GM21447 (cell line): ENCODE results near the gene VEPH1.

Experiments
- ATAC-seq: cut with Tn5 transposase; IDR thresholded peaks from one replicate; pipeline ENCODE4 v1.9.1; 2021; ENCODE audit not compliant: unreplicated experiment

The VEPH1 gene

DNA sequence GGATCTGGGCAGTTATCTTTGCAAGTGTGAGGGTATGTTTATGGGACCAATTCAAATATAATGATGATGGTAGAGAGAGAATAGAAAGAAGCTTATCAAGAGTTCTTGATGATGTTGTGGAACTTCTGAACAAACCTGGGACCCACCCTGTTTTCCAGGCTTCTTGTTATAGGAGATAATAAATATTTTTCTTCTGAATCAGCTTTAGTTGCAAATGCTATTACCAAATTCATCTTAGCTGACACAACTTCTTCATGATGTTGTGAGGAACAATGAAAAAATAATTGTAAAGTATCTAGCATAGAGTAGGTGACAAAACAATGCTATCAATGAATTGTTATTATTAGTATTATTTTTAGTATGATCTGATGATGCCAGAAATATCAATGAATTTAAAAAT, 110.1 kb downstream of the VEPH1 start:
- no peak for ATAC-seq

DNA sequence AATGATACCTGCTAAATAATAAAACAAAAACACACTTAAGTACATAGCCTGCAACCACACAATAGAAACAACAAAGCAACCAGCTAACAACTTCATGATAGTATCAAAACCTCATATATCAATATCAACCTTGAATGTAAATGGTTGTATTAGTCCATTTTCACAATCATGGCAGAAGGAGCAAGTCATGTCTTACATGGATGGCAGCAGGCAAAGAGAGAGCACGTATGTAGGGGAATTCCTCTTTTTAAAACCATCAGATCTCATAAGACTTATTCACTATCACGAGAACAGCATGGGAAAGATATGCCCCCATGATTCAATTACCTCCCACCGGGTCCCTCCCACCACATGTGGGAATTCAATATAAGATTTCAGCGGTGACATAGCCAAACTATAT, 111.1 kb downstream of the VEPH1 start:
- ATAC-seq, result no peak

DNA sequence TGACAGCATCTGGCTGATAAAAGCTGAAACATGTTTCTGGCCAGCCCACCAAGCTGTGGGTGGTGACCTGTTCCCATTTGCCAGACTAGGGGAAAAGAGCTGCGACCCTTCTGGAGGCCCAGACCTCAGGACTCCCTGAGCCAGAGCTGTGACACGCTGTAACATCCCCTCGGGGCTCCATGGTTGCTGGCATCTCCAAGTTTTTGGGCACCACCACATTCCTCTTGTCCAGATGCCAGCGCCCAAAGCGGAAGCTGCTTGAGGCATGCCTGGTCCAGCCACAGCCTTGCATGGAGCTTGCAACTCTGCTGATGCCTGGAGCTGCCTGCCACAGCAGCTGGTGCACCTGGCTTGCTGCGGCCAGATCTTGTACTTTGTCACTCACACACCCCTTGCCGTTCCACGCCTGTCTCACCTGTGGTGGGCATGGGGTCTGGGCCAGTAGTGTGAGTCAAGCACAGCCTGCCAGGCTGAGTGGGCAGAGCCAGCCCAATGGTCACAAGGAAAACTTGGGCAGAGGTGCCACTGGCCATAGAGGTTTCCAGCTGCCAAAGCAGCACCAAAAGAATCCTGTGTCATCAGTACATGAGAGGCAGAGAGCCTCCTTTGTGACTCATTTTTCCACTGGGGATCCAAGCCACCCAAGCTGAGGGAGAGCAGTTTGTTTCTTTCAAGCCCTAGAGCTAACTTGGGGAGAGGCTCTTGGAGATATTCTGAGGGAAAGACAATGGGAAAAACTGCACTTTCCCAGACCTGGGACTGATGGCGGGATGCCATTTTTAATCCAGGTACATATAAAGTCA, 112.3 kb downstream of the VEPH1 start:
- ATAC-seq, result no peak

DNA sequence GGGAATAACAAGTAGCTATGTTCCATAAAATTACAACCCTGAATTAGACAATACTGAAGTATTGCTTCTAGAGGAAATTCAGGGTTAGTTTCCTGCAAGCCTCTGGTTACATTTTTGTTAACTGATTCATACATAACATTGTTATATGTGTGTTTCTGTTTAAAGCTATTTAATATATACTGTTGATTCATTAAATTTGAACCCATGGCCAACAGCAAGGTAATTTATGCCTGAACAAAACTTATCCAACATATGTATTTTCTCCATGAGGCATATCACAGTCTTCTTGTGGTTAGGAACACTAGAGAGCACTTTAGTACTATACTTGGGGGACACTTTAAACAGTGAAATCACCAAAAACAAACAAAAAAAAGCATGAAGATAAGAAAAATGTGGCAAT, 114.2 kb downstream of the VEPH1 start:
- no peak for ATAC-seq

DNA sequence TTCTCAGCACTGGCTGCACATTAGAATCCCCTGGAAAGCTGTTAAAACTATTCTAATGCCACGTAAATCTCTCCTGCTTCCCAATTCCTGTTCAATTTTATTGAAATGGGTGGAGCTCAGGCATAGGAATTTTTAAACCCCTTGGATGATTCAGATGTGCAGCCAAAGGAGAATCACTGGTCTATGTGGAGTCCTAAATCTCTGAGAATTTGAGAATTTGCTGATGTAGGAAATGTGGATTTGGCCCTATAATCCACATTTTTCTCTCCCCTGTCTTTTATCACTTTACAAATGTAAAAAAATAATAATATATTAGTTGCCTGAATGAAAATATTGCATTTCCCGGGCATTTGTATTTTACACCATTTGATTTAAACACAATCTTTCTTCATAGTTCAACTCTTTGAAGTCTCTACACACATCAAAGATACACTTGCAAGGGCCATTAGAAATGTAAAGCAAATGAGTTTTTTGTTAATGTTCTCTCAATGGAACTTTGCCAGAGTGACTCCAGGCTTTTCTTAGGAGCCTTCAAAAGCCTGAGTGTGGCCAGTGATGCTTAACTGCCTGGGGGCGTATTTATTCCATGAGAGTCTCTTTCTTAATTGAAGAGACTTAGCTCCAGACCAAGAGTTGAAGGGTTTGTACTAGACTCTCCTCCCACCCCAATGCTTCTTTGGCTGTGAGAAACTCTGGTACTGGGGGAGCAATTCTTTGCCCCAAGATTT, 115.3 kb downstream of the VEPH1 start:
- no peak for ATAC-seq

DNA sequence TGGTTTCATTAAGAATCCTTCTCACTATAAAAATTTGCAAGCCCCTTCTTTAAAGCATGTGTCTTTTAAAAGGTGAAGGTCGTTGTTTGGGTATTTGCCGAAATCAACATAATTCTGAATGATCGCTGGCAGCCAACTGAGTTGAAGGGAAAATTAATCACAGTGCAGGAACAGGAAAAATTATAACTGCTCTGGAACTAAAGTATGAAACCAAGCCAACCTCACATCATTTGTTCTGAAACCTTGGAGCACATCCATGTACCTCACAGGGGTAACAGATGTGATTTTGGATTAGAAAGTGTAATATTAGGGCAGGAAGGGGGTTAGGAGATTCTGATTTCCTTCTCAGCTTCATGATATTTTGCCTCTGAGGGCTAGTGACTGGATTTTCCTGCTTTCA, 118.7 kb downstream of the VEPH1 start:
- ATAC-seq, result no peak

DNA sequence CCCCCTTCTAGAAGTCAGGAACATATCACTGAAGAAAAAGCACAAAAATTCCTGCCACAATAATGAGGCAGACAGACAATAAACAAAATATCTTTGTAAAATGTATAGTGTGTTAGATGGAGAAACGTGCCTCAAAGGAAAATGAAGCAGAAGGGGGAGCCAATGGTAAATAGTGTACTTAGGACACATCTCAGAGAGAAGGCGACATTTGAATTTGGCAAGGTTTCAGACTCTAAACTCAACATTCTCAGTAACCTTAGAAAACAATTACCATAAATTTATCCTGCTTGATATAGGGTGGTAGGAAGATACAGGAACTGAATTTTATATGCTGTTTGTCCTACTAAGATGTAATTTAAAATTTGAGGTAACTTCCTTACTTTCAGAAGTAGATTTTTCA, 119.2 kb downstream of the VEPH1 start:
- no peak for ATAC-seq

DNA sequence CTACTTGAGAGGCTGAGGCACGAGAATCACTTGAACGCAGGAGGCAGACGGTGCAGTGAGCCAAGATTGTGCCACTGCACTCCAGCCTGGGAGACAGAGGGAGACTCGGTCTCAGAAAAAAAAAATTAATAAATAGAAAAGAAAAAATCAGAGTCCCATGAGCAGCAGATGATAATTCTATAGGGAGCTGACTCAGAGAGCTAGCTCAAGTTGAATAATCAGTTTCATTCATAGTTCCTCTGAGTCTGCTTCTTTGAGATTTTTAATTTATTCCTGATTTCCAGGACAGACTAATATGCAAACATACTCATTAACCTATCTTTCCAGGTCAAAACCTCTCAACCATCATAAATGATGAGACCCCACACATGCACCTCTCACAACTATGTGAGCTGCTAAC, 121.6 kb downstream of the VEPH1 start:
- no peak for ATAC-seq

DNA sequence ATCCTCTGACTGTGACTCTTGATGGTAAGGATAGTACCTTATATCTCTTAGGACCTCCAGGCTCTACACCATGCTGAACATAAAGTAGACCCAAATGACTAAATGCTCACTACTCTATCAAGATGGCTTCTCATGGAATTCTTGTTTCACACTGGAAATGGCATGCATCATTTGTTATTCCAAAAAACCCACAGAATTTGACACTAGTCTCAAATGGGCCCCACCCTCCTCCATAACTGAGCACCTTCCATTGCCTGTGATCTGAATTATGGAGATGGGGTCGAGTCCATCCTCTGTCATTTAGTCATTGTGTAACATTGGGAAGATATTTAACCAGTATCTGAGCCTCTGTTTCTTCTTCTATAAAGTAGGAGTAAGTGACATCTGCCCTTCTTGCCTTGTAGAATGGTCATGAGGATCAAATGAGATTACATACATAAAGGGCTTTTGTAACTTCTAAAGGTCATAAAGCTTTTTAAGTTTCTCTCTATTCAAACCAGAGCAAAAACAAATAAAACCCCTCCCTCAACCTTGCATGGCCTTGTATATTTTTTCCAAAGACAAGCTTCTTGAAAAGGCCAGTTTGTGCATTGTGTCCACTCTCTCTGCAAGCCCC, 123.6 kb downstream of the VEPH1 start:
- ATAC-seq, result no peak

DNA sequence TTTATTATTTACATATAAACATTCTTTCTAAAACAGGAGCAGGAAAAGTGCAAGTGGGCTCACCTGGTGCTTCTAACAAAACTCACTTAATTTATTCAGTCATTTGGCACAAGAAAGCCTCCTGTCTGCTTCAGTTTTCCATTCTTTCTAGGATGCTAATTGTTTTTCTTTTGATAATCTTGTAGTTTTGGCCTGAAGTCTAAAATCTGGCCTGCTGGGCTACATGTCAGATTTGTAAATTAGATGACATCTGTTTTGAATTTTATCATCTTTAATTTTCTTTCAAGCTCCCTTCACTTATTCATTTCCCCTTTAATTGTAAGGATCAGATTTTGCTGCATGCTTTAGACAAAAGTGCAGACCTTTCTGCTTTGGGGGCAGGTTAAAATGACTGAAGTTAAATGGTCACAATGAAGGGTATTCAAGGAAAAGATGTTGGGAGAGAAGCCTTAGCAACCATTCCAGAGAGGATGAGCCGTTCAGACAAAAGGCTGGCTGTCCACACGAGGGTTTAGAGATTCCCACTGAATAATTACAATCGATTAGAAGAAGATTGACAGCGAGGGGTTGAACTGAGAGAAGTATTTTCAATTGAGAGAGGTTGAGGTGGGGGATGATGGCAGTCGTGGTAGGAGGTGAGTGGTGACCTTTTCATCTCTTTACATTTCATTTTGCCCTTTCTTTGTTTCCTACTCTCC, 126.5 kb downstream of the VEPH1 start:
- no peak for ATAC-seq

DNA sequence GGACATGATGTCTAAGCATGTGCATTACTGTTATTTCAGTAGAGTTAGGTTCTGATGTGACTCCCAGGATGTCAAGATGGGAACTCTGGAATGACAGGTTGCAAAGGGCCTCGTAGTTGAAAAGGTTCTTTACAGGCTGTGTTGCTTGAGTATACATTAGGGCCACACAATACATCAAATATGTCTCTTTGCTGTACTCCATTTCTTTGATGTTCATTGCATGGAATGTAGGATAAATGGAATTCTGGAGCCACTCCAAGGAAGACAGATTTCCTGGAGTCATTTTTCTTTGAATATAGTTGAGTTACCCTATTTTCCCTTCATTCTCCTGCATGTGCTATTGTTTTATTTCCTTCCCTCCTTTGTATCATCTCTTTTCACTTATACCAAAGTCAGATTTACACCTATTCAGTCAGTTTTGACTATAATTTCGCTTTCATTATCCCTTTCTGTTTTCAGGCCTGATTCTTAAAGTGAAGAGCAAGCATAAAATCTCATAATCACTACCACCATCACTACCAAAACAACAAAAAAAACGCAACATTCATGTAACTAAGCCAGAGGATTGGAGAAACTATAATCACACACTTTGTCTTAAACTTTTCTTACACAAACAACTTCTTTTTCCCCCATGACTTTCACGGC, 127.8 kb downstream of the VEPH1 start:
- ATAC-seq, result no peak

DNA sequence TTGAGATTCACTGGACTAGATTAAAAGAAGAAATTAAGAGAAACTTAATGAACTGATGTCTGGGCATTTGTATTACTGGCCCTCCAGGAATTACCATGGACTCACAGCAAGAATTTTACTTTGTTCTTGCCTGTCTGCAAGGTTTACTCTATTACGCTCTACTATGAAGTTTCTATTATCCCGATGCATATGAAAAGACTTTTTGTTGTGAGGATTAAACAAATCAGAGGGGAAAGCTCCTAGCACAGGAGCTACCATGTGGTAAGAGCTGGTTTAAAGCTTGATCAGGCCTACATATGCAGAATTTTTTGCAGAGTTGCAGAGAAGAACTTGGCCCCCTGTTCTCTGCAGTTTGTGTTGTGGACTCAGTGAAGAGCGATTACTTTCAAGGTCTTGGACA, 128.3 kb downstream of the VEPH1 start:
- no peak for ATAC-seq

DNA sequence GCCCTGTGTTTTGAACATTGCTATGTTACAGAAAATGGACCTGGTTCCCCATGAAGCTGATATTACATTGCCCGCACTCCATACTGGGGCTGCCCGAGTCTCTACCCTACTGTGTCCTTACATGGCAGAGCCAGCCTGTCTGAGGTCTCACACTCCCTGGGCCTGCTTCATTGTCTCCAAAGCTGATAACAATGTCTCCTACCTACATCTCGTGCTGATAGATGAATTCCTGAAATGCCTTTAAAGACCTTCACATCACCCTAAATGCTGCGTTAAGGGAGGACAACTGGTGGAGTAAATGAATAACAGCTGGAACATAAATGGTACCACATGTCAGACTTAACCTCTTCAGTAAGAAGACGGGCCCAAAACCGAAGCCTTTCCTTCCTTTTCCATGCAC, 129.4 kb downstream of the VEPH1 start:
- no peak for ATAC-seq

DNA sequence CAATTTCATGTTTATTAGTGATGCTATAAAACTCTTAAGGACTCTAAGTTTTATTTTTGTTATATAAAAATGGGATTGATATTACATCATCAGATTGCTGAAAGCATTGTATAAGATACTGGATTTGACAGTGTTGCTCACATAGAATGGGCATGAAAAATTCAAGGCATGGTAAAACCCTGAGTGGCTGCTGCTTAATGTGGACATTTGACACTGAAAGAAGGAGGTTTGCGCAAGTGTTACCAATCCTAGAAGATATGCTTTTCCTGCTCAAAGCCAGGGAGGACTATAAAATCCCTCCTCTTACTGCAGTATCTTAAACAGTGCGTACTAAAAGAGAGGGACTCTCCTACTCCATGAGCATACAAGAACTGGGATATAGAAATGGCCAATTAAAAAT, 132.3 kb downstream of the VEPH1 start:
- no peak for ATAC-seq

DNA sequence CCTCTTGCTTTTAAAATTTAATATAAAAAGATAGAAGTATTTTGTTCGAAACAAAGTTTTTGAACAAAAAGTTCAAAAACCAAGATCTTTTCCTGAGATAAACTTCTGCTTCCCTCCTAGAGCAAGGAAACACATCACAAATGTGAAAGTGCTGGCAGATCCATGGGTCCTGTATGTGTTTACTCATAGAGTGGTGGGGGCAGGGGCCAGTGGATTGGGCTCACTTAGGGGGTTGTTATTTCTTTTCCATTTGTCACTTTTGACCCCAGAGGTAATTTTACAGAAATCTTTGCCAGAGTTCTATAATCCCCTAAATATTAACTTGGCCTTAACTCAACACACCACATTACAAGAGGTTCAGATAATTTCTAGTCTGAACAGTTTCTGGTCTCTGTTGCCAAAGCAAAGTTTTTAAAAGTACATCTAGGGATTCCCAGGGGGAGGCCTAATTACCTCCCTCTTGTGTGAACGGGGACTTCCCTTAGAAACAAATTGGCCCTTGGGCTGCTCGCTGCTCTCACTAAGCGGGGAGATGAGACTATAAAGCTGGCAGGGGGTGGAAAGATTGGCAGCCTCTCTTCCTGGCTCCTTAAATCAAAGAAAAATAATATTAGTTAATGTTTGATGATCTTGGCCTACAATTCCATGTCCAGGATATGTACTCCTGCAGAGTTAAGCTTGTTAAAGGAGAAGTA, 133.3 kb downstream of the VEPH1 start:
- ATAC-seq, result no peak

DNA sequence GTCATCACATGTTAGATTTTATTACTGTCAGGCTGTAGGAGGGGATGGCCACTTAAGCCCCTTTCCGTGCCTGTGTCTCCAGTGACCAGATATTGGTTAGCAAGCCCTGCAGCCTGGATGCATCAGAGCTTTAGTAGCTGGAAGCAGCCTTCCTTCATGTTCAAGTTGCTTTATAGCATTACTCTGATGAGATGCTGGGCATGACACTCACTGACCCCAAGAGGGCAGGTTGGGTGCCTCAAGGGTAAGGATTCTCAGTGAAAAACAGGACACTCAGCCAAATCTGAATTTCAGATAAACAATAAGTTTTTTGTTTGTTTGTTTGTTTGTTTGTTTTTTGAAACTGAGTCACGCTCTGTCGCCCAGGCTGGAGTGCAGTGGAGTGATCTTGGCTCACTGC, 135.0 kb downstream of the VEPH1 start:
- ATAC-seq, result no peak

DNA sequence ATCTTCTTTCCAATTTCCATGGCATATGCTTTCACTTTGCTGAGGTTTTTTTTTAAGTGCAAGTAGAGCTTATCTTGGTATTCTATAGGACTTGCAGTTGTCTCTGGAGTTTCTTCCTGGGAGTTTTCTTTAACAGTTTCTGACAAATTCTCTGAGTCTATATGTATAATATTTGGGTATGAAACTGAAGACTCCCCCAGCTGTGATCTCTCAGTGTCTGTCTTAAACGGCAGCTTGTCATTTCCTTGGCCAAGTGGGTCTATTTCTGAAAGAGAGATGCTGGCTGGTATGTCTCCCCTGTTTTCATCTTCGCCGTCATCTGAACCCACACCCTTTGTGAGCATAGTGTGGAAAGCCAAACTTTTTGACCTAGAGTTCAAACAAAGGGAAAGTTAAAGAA, 139.8 kb downstream of the VEPH1 start:
- no peak for ATAC-seq

DNA sequence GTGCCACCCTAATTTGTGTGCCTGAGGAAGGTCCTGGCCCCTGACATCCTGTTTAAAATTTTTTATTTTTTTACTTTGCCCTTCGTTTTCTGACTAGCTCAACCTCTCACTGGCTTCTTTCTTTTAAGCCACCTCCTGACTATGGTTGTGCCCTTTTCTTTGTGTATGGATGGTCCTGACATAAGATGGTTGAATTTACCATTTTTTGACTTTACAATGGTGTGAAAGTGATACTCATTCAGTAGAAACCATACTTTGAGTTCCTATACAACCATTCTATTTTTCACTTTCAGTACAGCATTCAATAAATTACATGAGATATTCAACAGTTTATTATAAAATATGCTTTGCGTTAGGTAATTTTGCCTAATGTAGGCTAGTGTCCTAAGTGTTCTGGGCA, 140.9 kb downstream of the VEPH1 start:
- no peak for ATAC-seq

DNA sequence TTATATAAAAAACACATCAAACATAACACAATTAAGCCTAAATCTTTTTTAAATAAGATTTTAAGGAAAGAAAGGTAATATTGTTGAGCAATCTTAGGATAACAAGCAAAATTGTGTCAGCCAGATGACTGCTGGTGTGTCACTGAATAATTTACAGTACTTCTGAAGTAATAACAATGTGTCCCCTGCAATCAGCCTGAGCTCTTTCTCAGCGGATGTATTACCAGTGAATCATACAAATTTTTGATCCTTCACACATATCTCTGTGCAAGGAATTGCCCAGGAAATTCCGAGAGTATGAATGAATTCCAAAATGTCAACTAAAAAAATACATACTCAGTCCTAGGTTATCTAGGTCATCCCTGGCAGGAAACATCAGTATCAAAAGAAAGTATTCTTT, 143.2 kb downstream of the VEPH1 start:
- ATAC-seq, result no peak

DNA sequence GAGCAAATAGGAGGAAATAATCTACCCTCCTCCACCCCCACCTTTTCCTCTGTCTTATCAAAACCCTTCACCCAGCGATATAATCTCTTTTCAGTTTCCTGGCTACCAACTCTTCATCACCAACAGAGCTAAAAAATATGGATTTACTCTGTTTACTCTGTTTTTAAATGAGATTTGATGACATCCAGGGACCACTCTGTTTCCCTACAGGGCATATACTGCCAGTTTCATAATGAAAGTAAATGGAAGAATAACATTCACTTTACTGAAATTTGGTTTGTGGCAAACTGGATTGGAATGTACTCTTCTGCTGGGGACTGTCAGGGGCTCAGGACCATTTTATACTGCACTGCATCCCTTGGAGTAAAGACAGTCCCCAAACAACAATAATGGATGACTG, 146.7 kb downstream of the VEPH1 start:
- no peak for ATAC-seq

DNA sequence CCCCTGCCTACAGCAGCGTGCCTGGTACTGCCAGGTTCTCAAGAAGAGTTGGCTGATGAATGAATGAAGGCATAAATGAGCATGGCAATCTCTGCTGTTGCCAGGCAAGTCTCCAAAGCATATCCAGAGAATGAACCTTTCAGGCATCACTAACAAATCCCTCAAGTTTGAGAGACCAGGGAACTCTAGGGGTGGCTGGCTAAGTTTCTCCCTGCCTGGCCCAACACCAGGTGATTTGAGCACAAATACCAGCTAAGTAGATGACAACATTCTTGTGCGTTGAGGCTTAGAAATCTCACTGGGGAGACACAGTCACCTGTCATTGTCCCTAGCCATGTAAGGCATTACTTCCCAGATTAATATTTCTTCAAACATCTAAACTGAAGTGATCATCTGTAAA, 147.9 kb downstream of the VEPH1 start:
- no peak for ATAC-seq
